ENCODE data around the gene ZSCAN16. TPM values are rescaled to one million over a fixed set of nuclear protein-coding genes. Genes with fewer than 3 reads are reported as not detected.
A peak's percentile ranks its signal among the peaks of the same experiment; 100 is the strongest.

ZSCAN16 gene
- total and polyA plus RNA-seq, 2 of the 13 experiments (the other 11 are each of a cell fraction or from before 2014, with no cell fraction given) = 5.7 to 12.7 TPM

GRCh38 chr6:28161410-28162079 is 37.1 kb downstream of the ZSCAN16 start:
- DNase-seq (ENCODE audit: low spot score) = peak; percentile 79
- TF ChIP-seq KMT2A (CRISPR knock-in tag; IDR thresholded peaks at IDR 0.05) (peak; percentile 66; the same call in 1 of the 2 replicates), MAFF (IDR thresholded peaks at IDR 0.05; ENCODE audit: low read depth, low read length) (no peak), NR0B2 (CRISPR knock-in tag; IDR thresholded peaks at IDR 0.05) (peak; percentile 46; the same call in 1 of the 2 replicates), ZNF557 (CRISPR knock-in tag; IDR thresholded peaks at IDR 0.05) (no peak), MAX (IDR thresholded peaks at IDR 0.05) (peak; percentile 64; the same call in 1 of the 2 replicates), WIZ (CRISPR knock-in tag; IDR thresholded peaks at IDR 0.05) (peak; percentile 86; the same call in 1 of the 2 replicates), SP2 (CRISPR knock-in tag; IDR thresholded peaks at IDR 0.05) (0 out of 2 replicates have a peak, but pooled peaks have one; percentile 20), CSRNP1 (CRISPR knock-in tag; IDR thresholded peaks at IDR 0.05) (peak; percentile 69; the same call in 1 of the 2 replicates), ZNF614 (CRISPR knock-in tag; IDR thresholded peaks at IDR 0.05; ENCODE audit: borderline replicate concordance) (peak; percentile 68; the same call in 1 of the 2 replicates), IRX3 (CRISPR knock-in tag; IDR thresholded peaks at IDR 0.05; ENCODE audit: borderline replicate concordance, low read depth) (0 out of 2 replicates have a peak, but pooled peaks have one; percentile 36), ZNF709 (CRISPR knock-in tag; IDR thresholded peaks at IDR 0.05) (peak; percentile 72; the same call in 1 of the 2 replicates), ARID2 (CRISPR knock-in tag; IDR thresholded peaks at IDR 0.05; ENCODE audit: borderline replicate concordance) (peak; percentile 53; the same call in 1 of the 2 replicates), ELF3 (CRISPR knock-in tag; IDR thresholded peaks at IDR 0.05) (peak; percentile 55; the same call in 1 of the 2 replicates), PRDM15 (CRISPR knock-in tag; IDR thresholded peaks at IDR 0.05) (no peak), XRCC5 (optimal IDR thresholded peaks at IDR 0.05; ENCODE audit: low read length) (peak; percentile 69), ZFP90 (CRISPR knock-in tag; IDR thresholded peaks at IDR 0.05; ENCODE audit: borderline replicate concordance) (0 out of 2 replicates have a peak, but pooled peaks have one; percentile 1), KLF12 (CRISPR knock-in tag; IDR thresholded peaks at IDR 0.05; ENCODE audit: borderline replicate concordance) (peak; percentile 78; the same call in 1 of the 2 replicates)

More at GRCh38 chr6:28161410-28162079, 37.1 kb downstream of the ZSCAN16 start:
- in situ Hi-C loops (cut with HindIII; ENCODE audit: extremely low pct_ligation_motif_present, low pct_unique_long_range_greater_than_20kb) = no loop called here
- intact Hi-C loops (cut with micrococcal nuclease; ENCODE audit: unreplicated experiment) = loop anchor here (5.0 kb wide), 1 partner anchor 66 kb away; the partner anchor contains the start of gene ZSCAN9
- Histone ChIP-seq H3K4me2 (ENCODE audit: low read depth, low read length) (peak overlapping the region; percentile 91), H3K9ac (ENCODE audit: insufficient read depth, low read depth, low read length) (peak overlapping the region; percentile 77), H3K4me1 (ENCODE audit: insufficient read depth, low read length) (peaks cover 13% of the 10 kb centered on the region), H3K36me3 (replicated peaks in 1 of 2; ENCODE audit: control insufficient read depth in 1 of 2, insufficient read depth in 2 of 2, low read length in 2 of 2) (peaks cover 2 to 8% of the 10 kb centered on the region in 2 experiments; a peak in 2 of 5 replicates), H3K27me3 (ENCODE audit: control insufficient read depth in 1 of 2, insufficient read depth in 2 of 2, low read length in 2 of 2) (no peaks in the 10 kb centered on the region; a peak in 1 of 5 replicates), H2AFZ (ENCODE audit: low read length) (peak overlapping the region; percentile 90), H3K4me3 (replicated peaks in 1 of 3; ENCODE audit: insufficient read depth in 1 of 3, low read depth in 2 of 3, low read length in 3 of 3) (peak overlapping the region; percentile 65 to 82 (median 74)), H4K20me1 (ENCODE audit: insufficient read depth, low read length) (no peaks in the 10 kb centered on the region), H3K79me2 (ENCODE audit: insufficient read depth, low read length) (no peaks in the 10 kb centered on the region), H3K27ac (ENCODE audit: extremely low read length, insufficient read depth, low read length) (peak overlapping the region; percentile 50), H3K9me3 (ENCODE audit: low read length) (no peaks in the 10 kb centered on the region)
- CTCF ChIA-PET (ENCODE audit: low intra/inter-chr PET ratio, low total read pairs) = no interaction called here
- POLR2A ChIA-PET = interaction anchor here (0.6 to 2.2 kb wide), 16 partner anchors 9 to 194 kb away, joined by 3 to 24 read pairs (median 5); partner anchors contain the start of genes PGBD1, ZKSCAN4, ZKSCAN8 and ZSCAN26
- BruUV-seq (replicated peaks) = no TSS peak
- FAIRE-seq = peak; percentile 49
- peak; percentile 98 for ATAC-seq
- 43% methylated on average over 26 of the region's 32 CpGs for WGBS (ENCODE audit: low lambda C conversion rate)
